Activated T-helper 1 cell treated with anti-CD3 and anti-CD28 coated beads, Interleukin-12 subunit alpha, Interleukin-12 subunit beta, Interleukin-2, Interleukin-4 antibody, amounts not matched to agents 30 ng/mL and 10 ng/mL and 1 ng/mL, durations not matched to agents 14 hours and 24 hours and 36 hours (primary cell): ENCODE results near the gene ACSM6. TPM values are rescaled to one million over a fixed set of nuclear protein-coding genes. Genes with fewer than 3 reads are reported as not detected.

Experiments
- DNase-seq: peaks from one replicate; pipeline ENCODE4 v3.0.0; 2021; ENCODE audit warnings: low spot score
- H3K27ac Mint-ChIP-seq: one replicate; pipeline ENCODE4 v1.8.0; 2021; ENCODE audit warnings: mild to moderate bottlenecking, mixed read lengths
- H3K27me3 Mint-ChIP-seq: one replicate; pipeline ENCODE4 v1.8.0; 2022; ENCODE audit warnings: mild to moderate bottlenecking, moderate library complexity, mixed read lengths; ENCODE audit not compliant: insufficient read depth
- H3K36me3 Mint-ChIP-seq: one replicate; pipeline ENCODE4 v1.8.0; 2021; ENCODE audit warnings: low read depth, mixed read lengths
- H3K4me1 Mint-ChIP-seq: one replicate; pipeline ENCODE4 v1.8.0; 2021; ENCODE audit warnings: low read depth, mixed read lengths
- H3K4me3 Mint-ChIP-seq: one replicate; pipeline ENCODE4 v1.8.0; 2021; ENCODE audit warnings: mild to moderate bottlenecking, moderate library complexity, mixed read lengths
- H3K9me3 Mint-ChIP-seq: one replicate; pipeline ENCODE4 v1.8.0; 2021; ENCODE audit warnings: mixed read lengths
- intact Hi-C: fragments of 100-400 bp; cut with micrococcal nuclease; formaldehyde crosslinking; loops from one replicate; pipeline ENCODE4 v1.15.1; 2024
- total RNA-seq: library from RNA; stranded (reverse); gene quantifications from 2 replicates; pipeline ENCODE4 v1.2.3, GENCODE V29; 2022

Gene ACSM6, protein sequence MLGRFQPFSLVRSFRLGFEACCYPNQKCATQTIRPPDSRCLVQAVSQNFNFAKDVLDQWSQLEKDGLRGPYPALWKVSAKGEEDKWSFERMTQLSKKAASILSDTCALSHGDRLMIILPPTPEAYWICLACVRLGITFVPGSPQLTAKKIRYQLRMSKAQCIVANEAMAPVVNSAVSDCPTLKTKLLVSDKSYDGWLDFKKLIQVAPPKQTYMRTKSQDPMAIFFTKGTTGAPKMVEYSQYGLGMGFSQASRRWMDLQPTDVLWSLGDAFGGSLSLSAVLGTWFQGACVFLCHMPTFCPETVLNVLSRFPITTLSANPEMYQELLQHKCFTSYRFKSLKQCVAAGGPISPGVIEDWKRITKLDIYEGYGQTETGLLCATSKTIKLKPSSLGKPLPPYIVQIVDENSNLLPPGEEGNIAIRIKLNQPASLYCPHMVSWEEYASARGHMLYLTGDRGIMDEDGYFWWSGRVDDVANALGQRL
- total RNA-seq = not detected in 2 replicates

DNA sequence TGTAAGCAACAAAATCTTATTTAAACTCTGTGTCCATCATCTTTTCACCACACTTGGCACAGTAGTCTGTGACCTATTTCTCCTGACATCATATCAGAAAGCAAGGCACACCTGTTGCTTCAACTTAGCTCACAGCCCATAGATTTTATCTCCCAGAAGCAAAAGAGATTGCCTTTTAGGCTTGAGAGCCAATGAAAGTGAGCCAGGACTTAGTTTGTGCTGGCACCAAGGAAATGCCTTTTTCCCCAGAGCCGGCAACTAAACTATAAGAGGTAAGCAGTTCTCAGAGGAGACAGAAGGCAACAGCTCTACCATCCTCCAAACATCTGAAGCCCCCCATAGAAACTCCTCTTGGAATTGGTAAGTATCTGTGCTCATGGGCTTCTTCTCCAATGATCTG, at the start of gene ACSM6:
TSS of gene ACSM6 (plus strand) at position 295 of the 400 bp plus-strand sequence. CDS start 248 bp downstream, outside the sequence.
- Mint-ChIP-seq H3K27me3 (peaks cover 8% of the 10 kb centered on the region), H3K4me3 (no peak within 1 kb of the TSS), H3K4me1 (no peaks in the 10 kb centered on the region), H3K27ac (no peak within 1 kb of the TSS), H3K36me3 (no peaks in the 10 kb centered on the region), H3K9me3 (no peaks in the 10 kb centered on the region)
- DNase-seq = no peak
- intact Hi-C loops = no loop called here

DNA sequence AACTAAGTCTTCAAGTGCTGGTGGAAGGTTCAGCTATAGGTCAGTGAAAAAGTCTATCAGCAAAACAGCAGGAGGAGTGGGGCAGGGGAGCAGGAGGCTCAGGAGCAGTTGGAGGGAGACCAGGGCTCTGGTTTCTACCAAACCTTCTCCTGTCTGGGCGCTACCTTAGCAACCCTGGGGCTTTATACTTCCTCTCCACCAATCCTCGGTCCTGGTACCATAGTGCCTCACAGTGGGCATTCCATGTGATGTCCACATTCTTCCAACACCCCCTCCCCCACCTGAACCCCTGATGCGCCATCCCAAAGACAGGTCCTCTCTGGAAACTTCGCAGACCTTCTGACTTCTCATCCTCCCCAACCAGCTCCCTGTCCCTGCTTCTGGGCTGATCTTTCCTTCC, 25.3 kb upstream of the ACSM6 start:
- intact Hi-C loops = no loop called here
- no peak overlapping the region for H3K4me3 Mint-ChIP-seq
- peaks cover 4% of the 10 kb centered on the region for H3K9me3 Mint-ChIP-seq
- H3K36me3 Mint-ChIP-seq = no peaks in the 10 kb centered on the region
- no peaks in the 10 kb centered on the region for H3K4me1 Mint-ChIP-seq
- H3K27me3 Mint-ChIP-seq = no peaks in the 10 kb centered on the region
- DNase-seq = no peak
- no peak overlapping the region for H3K27ac Mint-ChIP-seq

DNA sequence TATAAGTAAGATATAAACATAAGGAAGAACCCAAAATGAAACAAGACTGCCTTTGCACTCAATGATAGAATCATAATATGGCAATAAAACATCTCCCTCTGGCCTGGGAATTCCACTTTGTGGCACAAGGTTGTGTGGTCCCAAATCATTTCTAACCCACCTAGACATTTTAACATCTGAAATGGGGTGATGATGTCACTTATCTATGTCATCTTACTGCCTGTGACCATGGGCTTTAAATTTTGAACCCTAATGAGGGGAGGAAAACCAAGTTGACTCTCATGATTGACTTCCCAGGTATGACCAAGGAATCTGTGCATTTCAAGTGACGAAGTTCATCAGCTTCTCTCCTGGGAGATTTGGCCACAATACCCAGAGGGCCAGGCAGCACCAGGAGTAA, 24.5 kb upstream of the ACSM6 start:
- no peak overlapping the region for H3K27ac Mint-ChIP-seq
- H3K36me3 Mint-ChIP-seq = no peaks in the 10 kb centered on the region
- intact Hi-C loops = no loop called here
- no peaks in the 10 kb centered on the region for H3K4me1 Mint-ChIP-seq
- DNase-seq = no peak
- H3K4me3 Mint-ChIP-seq = no peak overlapping the region
- no peaks in the 10 kb centered on the region for H3K27me3 Mint-ChIP-seq
- H3K9me3 Mint-ChIP-seq = peaks cover 4% of the 10 kb centered on the region

DNA sequence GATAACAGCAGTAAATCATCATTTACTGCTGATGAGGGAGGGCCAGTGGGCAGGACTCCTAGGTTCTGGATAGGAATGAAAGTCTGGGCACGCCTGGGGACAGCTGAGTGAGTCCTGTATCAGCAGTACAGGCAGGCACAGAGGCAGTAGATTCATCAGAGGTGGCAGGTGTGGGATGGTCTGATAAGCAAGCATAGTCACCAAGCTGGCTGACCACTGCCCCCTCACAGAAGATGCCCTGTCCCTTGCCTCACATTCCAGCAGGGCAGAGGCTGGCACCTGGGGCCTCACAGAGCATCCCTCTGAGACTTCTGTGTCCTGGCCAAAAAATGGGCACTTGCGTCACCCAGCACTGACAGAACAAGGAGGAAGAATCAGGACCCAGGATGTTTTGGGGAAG, 23.2 kb upstream of the ACSM6 start:
- Mint-ChIP-seq H3K27me3 (no peaks in the 10 kb centered on the region), H3K9me3 (peaks cover 4% of the 10 kb centered on the region)

DNA sequence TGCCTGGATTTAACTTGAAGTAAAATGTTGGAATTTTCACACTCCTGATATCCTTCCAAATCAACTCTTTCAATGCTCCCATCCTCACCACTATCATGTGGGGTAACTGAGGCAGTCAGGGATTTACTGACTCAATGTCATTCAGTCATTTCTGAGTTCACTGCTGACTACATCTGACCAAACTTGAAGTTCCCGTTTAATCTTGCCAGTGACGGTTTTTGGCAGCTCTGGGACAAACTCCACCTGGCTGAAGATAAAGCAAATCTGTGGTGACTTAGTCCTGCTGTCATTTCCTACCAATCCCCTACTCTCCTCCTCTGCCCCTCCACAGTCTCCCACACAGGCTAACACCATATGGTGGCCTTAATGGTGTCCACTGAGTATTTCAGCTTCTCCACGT, 22.7 kb upstream of the ACSM6 start:
- Mint-ChIP-seq H3K27me3 (peaks cover 4% of the 10 kb centered on the region), H3K27ac (no peak overlapping the region), H3K4me1 (no peaks in the 10 kb centered on the region), H3K9me3 (peaks cover 4% of the 10 kb centered on the region), H3K4me3 (no peak overlapping the region), H3K36me3 (no peaks in the 10 kb centered on the region)
- intact Hi-C loops = no loop called here
- DNase-seq = no peak

More for the DNA sequence above, 23.2 kb upstream of the ACSM6 start:
- no peak for DNase-seq
- Mint-ChIP-seq H3K4me1 (no peaks in the 10 kb centered on the region), H3K27ac (no peak overlapping the region), H3K36me3 (no peaks in the 10 kb centered on the region), H3K4me3 (no peak overlapping the region)
- intact Hi-C loops = no loop called here

DNA sequence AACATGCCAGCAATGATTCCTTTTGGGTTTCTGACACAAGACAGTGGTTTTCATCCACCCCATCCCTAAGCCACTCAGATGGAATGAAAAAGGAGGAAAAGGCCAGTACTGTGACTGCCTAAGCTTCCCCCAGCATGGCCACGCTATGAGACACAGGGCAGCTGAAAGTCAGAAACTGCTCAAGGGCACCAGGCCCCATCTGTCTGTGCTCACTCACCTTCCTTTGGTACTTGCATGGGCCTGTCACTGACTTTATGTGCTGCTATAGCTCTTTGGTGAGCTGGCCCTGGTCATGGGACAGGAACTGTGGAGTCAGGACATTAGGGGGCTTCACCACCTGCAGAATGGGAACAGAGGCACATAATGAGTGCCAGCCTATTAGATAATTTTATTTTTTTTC, 21.2 kb upstream of the ACSM6 start:
- Mint-ChIP-seq H3K27me3 (peaks cover 4% of the 10 kb centered on the region), H3K27ac (no peak overlapping the region), H3K9me3 (no peaks in the 10 kb centered on the region), H3K4me1 (no peaks in the 10 kb centered on the region), H3K36me3 (no peaks in the 10 kb centered on the region), H3K4me3 (no peak overlapping the region)
- intact Hi-C loops = no loop called here
- DNase-seq = no peak

DNA sequence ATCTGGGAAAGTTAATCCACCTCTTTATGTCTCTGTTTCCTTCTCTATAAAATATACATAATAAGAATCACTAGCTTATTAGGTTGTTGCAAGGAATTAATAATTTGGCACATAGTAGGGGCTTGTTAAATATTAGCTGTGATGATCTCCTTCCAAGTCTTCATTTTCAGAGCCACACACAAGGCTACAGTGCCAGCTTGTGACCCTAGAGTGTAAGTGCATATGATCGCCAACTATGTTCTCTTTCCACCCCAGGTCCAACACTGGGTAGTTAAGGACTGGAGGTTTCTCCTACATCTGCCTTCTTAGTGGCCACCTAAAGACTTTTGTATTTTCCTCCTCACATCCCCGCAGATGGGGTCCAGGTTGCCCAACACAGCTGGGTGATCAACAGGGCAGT, 17.9 kb upstream of the ACSM6 start:
- Mint-ChIP-seq H3K36me3 (no peaks in the 10 kb centered on the region), H3K4me1 (no peaks in the 10 kb centered on the region), H3K4me3 (no peak overlapping the region), H3K9me3 (no peaks in the 10 kb centered on the region), H3K27ac (no peak overlapping the region), H3K27me3 (peaks cover 13% of the 10 kb centered on the region)
- intact Hi-C loops = no loop called here
- DNase-seq = no peak

DNA sequence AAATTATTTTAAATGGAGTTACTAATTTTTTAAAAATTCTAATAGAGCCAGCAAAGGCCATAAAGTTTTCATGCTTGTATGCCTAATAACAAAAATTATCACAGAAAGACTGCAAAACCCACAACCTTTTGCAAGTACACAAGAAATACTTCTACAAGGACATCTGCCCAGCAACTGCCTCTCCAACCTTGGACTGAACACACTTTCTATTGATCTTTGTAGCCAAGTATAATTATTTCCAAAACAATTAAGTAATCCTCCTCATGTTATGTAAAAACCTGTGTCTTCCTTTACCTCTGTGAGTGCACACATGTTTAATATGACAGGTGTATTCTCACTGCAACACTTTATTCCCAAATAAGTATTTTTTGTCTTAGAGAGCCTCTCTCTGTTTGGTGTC, 16.6 kb upstream of the ACSM6 start:
- intact Hi-C loops = no loop called here
- Mint-ChIP-seq H3K27ac (no peak overlapping the region), H3K36me3 (no peaks in the 10 kb centered on the region), H3K4me3 (no peak overlapping the region), H3K4me1 (no peaks in the 10 kb centered on the region), H3K9me3 (no peaks in the 10 kb centered on the region), H3K27me3 (peaks cover 22% of the 10 kb centered on the region)
- no peak for DNase-seq

DNA sequence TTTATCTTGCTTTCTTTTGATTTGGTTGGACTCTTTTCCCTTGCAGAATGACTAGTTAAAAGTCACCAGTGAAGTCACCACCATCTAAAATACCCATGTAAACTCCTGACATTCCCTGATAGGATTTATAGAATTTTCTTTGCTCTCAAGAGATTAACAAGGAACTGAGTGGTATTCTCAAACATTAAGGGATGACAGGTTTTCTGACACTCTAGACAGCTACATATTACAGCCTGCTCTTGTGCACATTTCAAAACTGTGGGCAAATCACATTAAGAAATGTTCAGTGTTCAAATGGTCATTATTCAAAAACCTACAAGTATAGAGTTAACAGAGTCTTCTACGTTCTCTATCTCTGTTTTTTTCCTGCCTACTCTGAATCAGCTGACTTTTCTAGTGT, 15.8 kb upstream of the ACSM6 start:
- DNase-seq = no peak
- H3K4me3 Mint-ChIP-seq = no peak overlapping the region
- H3K9me3 Mint-ChIP-seq = no peaks in the 10 kb centered on the region
- H3K27me3 Mint-ChIP-seq = peaks cover 24% of the 10 kb centered on the region
- H3K4me1 Mint-ChIP-seq = no peaks in the 10 kb centered on the region
- H3K36me3 Mint-ChIP-seq = no peaks in the 10 kb centered on the region
- no peak overlapping the region for H3K27ac Mint-ChIP-seq
- intact Hi-C loops = no loop called here

DNA sequence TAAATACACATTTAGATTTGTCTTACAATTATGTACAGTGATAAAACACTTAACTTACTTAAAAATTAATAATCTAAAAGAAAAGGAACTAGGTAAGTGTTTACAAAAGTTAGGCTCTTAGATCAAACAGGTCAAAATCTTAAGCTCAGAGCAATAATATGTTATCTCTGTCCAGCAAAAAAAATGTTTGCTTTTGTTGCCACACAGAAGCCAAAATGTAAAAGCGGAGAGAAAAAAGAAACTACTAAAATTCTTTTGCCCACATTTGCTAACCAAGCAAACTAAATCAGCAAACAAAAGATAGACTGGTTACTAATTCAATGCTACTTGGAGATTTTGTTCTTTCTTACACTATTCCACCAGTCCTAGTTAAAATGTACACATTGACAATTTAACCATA, 15.2 kb upstream of the ACSM6 start:
- Mint-ChIP-seq H3K4me3 (no peak overlapping the region), H3K9me3 (no peaks in the 10 kb centered on the region), H3K4me1 (no peaks in the 10 kb centered on the region), H3K27me3 (peaks cover 24% of the 10 kb centered on the region), H3K36me3 (no peaks in the 10 kb centered on the region), H3K27ac (no peak overlapping the region)
- no peak for DNase-seq
- intact Hi-C loops = no loop called here

DNA sequence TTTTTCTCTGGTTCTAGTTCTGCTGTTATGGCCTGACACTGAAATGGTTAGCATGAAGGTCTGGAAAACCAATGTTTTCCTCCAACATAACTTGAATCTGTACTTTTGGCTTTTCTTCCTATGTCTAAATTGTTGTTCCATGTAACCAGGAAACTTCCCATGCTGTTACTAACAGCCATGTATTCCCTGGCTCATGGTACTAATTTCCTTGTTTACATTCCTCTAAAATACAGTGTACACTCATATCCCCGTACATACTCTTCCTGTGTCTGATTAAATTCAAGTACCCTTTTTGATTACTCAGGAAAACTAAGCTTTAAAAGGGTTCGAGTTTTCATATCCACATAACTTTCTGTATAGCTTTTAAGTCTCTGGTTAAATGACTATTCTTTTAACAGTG, 12.3 kb upstream of the ACSM6 start:
- H3K27ac Mint-ChIP-seq = no peak overlapping the region
- H3K9me3 Mint-ChIP-seq = no peaks in the 10 kb centered on the region
- intact Hi-C loops = loop anchor here (2.0 kb wide), 1 partner anchor 113 kb away; no protein-coding TSS in a partner anchor
- peaks cover 5% of the 10 kb centered on the region for H3K4me1 Mint-ChIP-seq
- H3K4me3 Mint-ChIP-seq = no peak overlapping the region
- H3K36me3 Mint-ChIP-seq = no peaks in the 10 kb centered on the region
- H3K27me3 Mint-ChIP-seq = peaks cover 28% of the 10 kb centered on the region
- DNase-seq = no peak

DNA sequence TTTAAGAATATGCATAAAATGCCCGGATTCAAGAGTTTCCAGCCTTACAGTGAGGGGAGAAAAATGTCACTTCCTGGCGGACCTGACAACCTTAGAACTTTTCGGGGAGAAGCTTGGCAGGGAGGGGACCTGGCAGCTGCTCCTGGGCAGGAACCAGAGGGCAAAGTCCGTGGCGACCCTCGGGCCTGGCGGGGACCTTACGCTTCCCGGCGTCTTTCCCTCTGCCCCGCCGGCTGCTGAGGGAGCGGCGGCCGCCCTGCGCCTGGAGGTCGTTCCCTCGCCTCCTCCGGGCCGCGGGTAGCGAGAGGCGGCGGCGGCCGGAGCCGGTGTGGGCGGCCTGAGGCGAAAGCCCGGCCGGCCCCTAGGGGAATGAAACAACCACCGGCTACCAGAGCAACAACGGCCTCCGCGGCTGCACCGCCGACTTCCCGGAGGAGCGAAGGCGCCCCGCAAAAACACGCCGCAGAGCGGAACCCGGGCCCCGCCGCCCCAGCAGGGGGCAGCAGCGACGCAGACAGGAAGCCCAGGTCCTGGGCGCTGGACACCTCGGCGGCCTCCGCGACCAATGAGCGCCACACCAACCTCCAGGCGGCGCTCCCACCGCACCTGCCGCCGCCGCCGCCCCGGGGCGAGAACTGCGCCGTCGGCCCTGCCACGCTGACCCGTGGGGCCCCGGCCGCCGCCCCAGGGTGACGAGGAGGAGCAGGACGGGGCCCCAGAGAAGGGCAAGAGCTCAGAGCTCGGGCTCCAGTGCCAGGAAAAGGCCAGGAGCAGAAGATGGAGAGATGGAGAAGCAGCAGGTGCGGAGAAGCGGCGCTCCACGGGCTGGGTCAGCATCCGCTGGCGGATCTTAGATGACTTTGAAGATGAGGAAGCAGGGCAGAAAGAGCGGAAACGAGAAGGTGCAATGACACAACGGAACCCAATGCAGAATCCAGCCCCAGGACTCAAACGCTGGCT, 10.5 kb upstream of the ACSM6 start:
- DNase-seq = peak; percentile 74
- Mint-ChIP-seq H3K27ac (peak overlapping the region; percentile 78), H3K4me3 (peak overlapping the region; percentile 80), H3K36me3 (no peaks in the 10 kb centered on the region), H3K9me3 (no peaks in the 10 kb centered on the region), H3K27me3 (peaks cover 33% of the 10 kb centered on the region), H3K4me1 (peaks cover 5% of the 10 kb centered on the region)
- intact Hi-C loops = loop anchor here (1.0 to 2.0 kb wide), 5 partner anchors 50 to 180 kb away; no protein-coding TSS in a partner anchor

DNA sequence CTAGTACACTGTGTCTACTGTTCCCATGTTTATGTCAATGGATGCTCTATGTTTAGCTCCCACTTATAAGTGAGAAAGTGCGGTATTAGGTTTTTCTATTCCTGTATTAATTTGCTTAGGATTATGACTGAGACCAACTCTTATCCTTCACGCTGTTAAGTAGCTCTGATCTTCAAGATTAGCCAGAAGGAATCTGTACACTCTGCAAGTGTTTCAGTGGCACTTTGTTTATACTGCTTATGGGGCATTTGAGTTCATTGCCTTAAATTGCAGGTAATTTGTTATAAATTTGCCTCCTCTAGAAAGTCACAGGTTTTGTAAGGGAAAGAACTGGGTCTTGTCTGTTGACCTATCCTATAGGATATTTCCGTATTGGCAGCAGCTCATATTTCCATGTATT, 6.4 kb upstream of the ACSM6 start:
- intact Hi-C loops = no loop called here
- Mint-ChIP-seq H3K27ac (no peak overlapping the region), H3K4me1 (peaks cover 5% of the 10 kb centered on the region), H3K36me3 (no peaks in the 10 kb centered on the region), H3K4me3 (no peak overlapping the region), H3K9me3 (no peaks in the 10 kb centered on the region), H3K27me3 (peaks cover 22% of the 10 kb centered on the region)
- no peak for DNase-seq
